ENCODE data around the gene PPP2R2B. TPM values are rescaled to one million over a fixed set of nuclear protein-coding genes. Genes with fewer than 3 reads are reported as not detected.

The PPP2R2B gene
- total RNA-seq, 8 experiments from 2014 or later, result 54.2 to 102 (median 75.0) TPM

- H3K4me3 ChIP-seq, result no peak overlapping the region
- peaks cover 6 to 15% of the 10 kb centered on the region in 2 donors for H3K4me1 ChIP-seq (replicated peaks in 1 of 2)
- in situ Hi-C loops (cut with MboI; ENCODE audit: low pct_unique_long_range_greater_than_20kb in 2 of 9, low sequenced_read_pairs in 9 of 9, unreplicated experiment in 9 of 9), result no loop called here
- ATAC-seq (replicated peaks in 6 of 8), result no peak
- no peak overlapping the region for H3K27ac ChIP-seq
- 83 to 94% (median 93%) methylated on average over 1 to 3 of the region's 6 CpGs; no CpG with 5 or more reads in 7 of the 10 experiments for WGBS, 10 experiments
Observed at GRCh38 chr5:146690880-146691355, 187.6 kb downstream of the PPP2R2B start.

GRCh38 chr5:146687630-146688029 lies 190.9 kb downstream of the PPP2R2B start:
- 19 to 100% (median 88%) methylated on average over 1 to 4 of the region's 4 CpGs for WGBS, 10 experiments
- Histone ChIP-seq H3K27ac (no peak overlapping the region), H3K4me3 (no peak overlapping the region), H3K4me1 (replicated peaks in 1 of 2) (peaks cover 15 to 39% of the 10 kb centered on the region in 2 donors)
- in situ Hi-C loops (cut with MboI; ENCODE audit: low pct_unique_long_range_greater_than_20kb in 2 of 9, low sequenced_read_pairs in 9 of 9, unreplicated experiment in 9 of 9), result no loop called here
- peak in 1 of 8 experiments; percentile 54 for ATAC-seq (replicated peaks in 6 of 8)

- Histone ChIP-seq H3K4me1 (replicated peaks in 1 of 2) (peaks cover 18 to 53% of the 10 kb centered on the region in 2 donors), H3K27ac (peak overlapping the region in 1 of 2 donors; percentile 78), H3K4me3 (no peak overlapping the region)
- ATAC-seq (replicated peaks in 6 of 8), result peak in 5 of 8 experiments; percentile 54 to 91 (median 82)
- WGBS, 10 experiments, result 33 to 100% (median 63%) methylated on average over 1 to 5 of the region's 5 CpGs; no CpG with 5 or more reads in 2 of the 10 experiments
- in situ Hi-C loops (cut with MboI; ENCODE audit: low pct_unique_long_range_greater_than_20kb in 2 of 9, low sequenced_read_pairs in 9 of 9, unreplicated experiment in 9 of 9), result no loop called here
Observed at GRCh38 chr5:146683861-146684260, 194.7 kb downstream of the PPP2R2B start.

GRCh38 chr5:146682899-146683532 lies 195.5 kb downstream of the PPP2R2B start:
- Histone ChIP-seq H3K4me3 (no peak overlapping the region), H3K27ac (no peak overlapping the region), H3K4me1 (replicated peaks in 1 of 2) (peaks cover 12 to 46% of the 10 kb centered on the region in 2 donors)
- WGBS, 10 experiments, result 0 to 100% (median 56%) methylated on average over 1 to 5 of the region's 5 CpGs; no CpG with 5 or more reads in 2 of the 10 experiments
- in situ Hi-C loops (cut with MboI; ENCODE audit: low pct_unique_long_range_greater_than_20kb in 2 of 9, low sequenced_read_pairs in 9 of 9, unreplicated experiment in 9 of 9), result no loop called here
- ATAC-seq (replicated peaks in 6 of 8), result peak in 3 of 8 experiments; percentile 90 to 96 (median 90)

GRCh38 chr5:146681585-146682105 lies 196.9 kb downstream of the PPP2R2B start:
- WGBS, 10 experiments, result 11 to 100% (median 30%) methylated on average over 1 to 2 of the region's 2 CpGs; no CpG with 5 or more reads in 4 of the 10 experiments

GRCh38 chr5:146680846-146681584 lies 197.5 kb downstream of the PPP2R2B start:
- no peak overlapping the region for H3K4me3 ChIP-seq
- ATAC-seq (replicated peaks in 6 of 8), result peak in 3 of 8 experiments; percentile 10 to 51 (median 14)
- in situ Hi-C loops (cut with MboI; ENCODE audit: low pct_unique_long_range_greater_than_20kb in 2 of 9, low sequenced_read_pairs in 9 of 9, unreplicated experiment in 9 of 9), result no loop called here
- 35 to 98% (median 72%) methylated on average over 3 to 9 of the region's 9 CpGs; no CpG with 5 or more reads in 2 of the 10 experiments for WGBS, 10 experiments
- H3K4me1 ChIP-seq (replicated peaks in 1 of 2), result peaks cover 14 to 44% of the 10 kb centered on the region in 2 donors
- no peak overlapping the region for H3K27ac ChIP-seq

More at GRCh38 chr5:146681585-146682105, 196.9 kb downstream of the PPP2R2B start:
- ATAC-seq (replicated peaks in 6 of 8), result no peak
- in situ Hi-C loops (cut with MboI; ENCODE audit: low pct_unique_long_range_greater_than_20kb in 2 of 9, low sequenced_read_pairs in 9 of 9, unreplicated experiment in 9 of 9), result no loop called here
- Histone ChIP-seq H3K4me3 (no peak overlapping the region), H3K4me1 (replicated peaks in 1 of 2) (peaks cover 12 to 39% of the 10 kb centered on the region in 2 donors), H3K27ac (peak overlapping the region in 1 of 2 donors; percentile 47)

GRCh38 chr5:146675636-146676035 lies 202.9 kb downstream of the PPP2R2B start:
- WGBS, 10 experiments, result 40 to 75% (median 55%) methylated on average over 1 to 3 of the region's 4 CpGs; no CpG with 5 or more reads in 2 of the 10 experiments
- Histone ChIP-seq H3K4me3 (no peak overlapping the region), H3K27ac (peak overlapping the region; percentile 51 to 53), H3K4me1 (replicated peaks in 1 of 2) (peaks cover 17 to 33% of the 10 kb centered on the region in 2 donors)
- ATAC-seq (replicated peaks in 6 of 8), result peak in 5 of 8 experiments; percentile 70 to 98 (median 87)
- in situ Hi-C loops (cut with MboI; ENCODE audit: low pct_unique_long_range_greater_than_20kb in 2 of 9, low sequenced_read_pairs in 9 of 9, unreplicated experiment in 9 of 9), result no loop called here

- WGBS, 10 experiments, result 20 to 100% (median 86%) methylated on average over 1 of the region's 1 CpG; no CpG with 5 or more reads in 1 of the 10 experiments
- in situ Hi-C loops (cut with MboI; ENCODE audit: low pct_unique_long_range_greater_than_20kb in 2 of 9, low sequenced_read_pairs in 9 of 9, unreplicated experiment in 9 of 9), result no loop called here
- no peak overlapping the region for H3K27ac ChIP-seq
Observed at GRCh38 chr5:146672866-146673265, 205.7 kb downstream of the PPP2R2B start.

GRCh38 chr5:146671561-146672295 lies 206.8 kb downstream of the PPP2R2B start:
- Histone ChIP-seq H3K27ac (no peak overlapping the region), H3K4me1 (replicated peaks in 1 of 2) (peaks cover 22 to 58% of the 10 kb centered on the region in 2 donors), H3K4me3 (no peak overlapping the region)
- in situ Hi-C loops (cut with MboI; ENCODE audit: low pct_unique_long_range_greater_than_20kb in 2 of 9, low sequenced_read_pairs in 9 of 9, unreplicated experiment in 9 of 9), result no loop called here
- no peak for ATAC-seq (replicated peaks in 6 of 8)
- WGBS, 10 experiments, result 32 to 77% (median 58%) methylated on average over 3 to 7 of the region's 7 CpGs

More at GRCh38 chr5:146672866-146673265, 205.7 kb downstream of the PPP2R2B start:
- Histone ChIP-seq H3K4me1 (replicated peaks in 1 of 2) (peaks cover 17 to 46% of the 10 kb centered on the region in 2 donors), H3K4me3 (no peak overlapping the region)
- ATAC-seq (replicated peaks in 6 of 8), result no peak

GRCh38 chr5:146669656-146670055 lies 208.9 kb downstream of the PPP2R2B start:
- Histone ChIP-seq H3K4me1 (replicated peaks in 1 of 2) (peaks cover 11 to 44% of the 10 kb centered on the region in 2 donors), H3K4me3 (no peak overlapping the region), H3K27ac (no peak overlapping the region)
- WGBS, 10 experiments, result 3 to 87% (median 65%) methylated on average over 1 to 3 of the region's 3 CpGs; no CpG with 5 or more reads in 2 of the 10 experiments
- no peak for ATAC-seq (replicated peaks in 6 of 8)
- in situ Hi-C loops (cut with MboI; ENCODE audit: low pct_unique_long_range_greater_than_20kb in 2 of 9, low sequenced_read_pairs in 9 of 9, unreplicated experiment in 9 of 9), result no loop called here

- ATAC-seq (replicated peaks in 6 of 8), result peak; percentile 68 to 99 (median 98)
- Histone ChIP-seq H3K4me3 (no peak overlapping the region), H3K4me1 (replicated peaks in 1 of 2) (peaks cover 11 to 43% of the 10 kb centered on the region in 2 donors), H3K27ac (no peak overlapping the region)
- WGBS, 10 experiments, result 0 to 83% (median 50%) methylated on average over 1 to 4 of the region's 4 CpGs
- in situ Hi-C loops (cut with MboI; ENCODE audit: low pct_unique_long_range_greater_than_20kb in 2 of 9, low sequenced_read_pairs in 9 of 9, unreplicated experiment in 9 of 9), result no loop called here
Observed at GRCh38 chr5:146667633-146668272, 210.8 kb downstream of the PPP2R2B start.

- no peak for ATAC-seq (replicated peaks in 6 of 8)
- WGBS, 10 experiments, result 0 to 100% (median 64%) methylated on average over 1 of the region's 1 CpG; no CpG with 5 or more reads in 4 of the 10 experiments
- in situ Hi-C loops (cut with MboI; ENCODE audit: low pct_unique_long_range_greater_than_20kb in 2 of 9, low sequenced_read_pairs in 9 of 9, unreplicated experiment in 9 of 9), result no loop called here
Observed at GRCh38 chr5:146662229-146662628, 216.3 kb downstream of the PPP2R2B start.

More at GRCh38 chr5:146662229-146662628, 216.3 kb downstream of the PPP2R2B start:
- no peak overlapping the region for H3K4me3 ChIP-seq
- H3K27ac ChIP-seq, result no peak overlapping the region
- peaks cover 13 to 18% of the 10 kb centered on the region in 2 donors for H3K4me1 ChIP-seq (replicated peaks in 1 of 2)
